Measurements from ENCODE around the gene DYNLT1. TPM values are rescaled to one million over a fixed set of nuclear protein-coding genes. Genes with fewer than 3 reads are reported as not detected.
"Not testable (repeated sequence)": the region's sequence is repeated elsewhere in the genome, so short reads cannot be mapped to it uniquely, and the experiment has no call there.

Gene DYNLT1
- total RNA-seq, 2 donors from 2014 or later: 117 to 157 TPM

GRCh38 chr6:158628542-158628941 is 16.0 kb downstream of the DYNLT1 start:
- DNase-seq (ENCODE audit: low spot score) (no peak), ATAC-seq (no peak)
- H3K36me3 Mint-ChIP-seq: peaks cover 32% of the 10 kb centered on the region
- no peaks in the 10 kb centered on the region for H3K9me3 Mint-ChIP-seq
- H3K27me3 Mint-ChIP-seq: no peaks in the 10 kb centered on the region
- H3K4me1 Mint-ChIP-seq (ENCODE audit: low read depth in 2 of 2): peaks cover 48 to 53% of the 10 kb centered on the region in 2 donors
- peak overlapping the region in 1 of 2 donors; percentile 62 for H3K27ac Mint-ChIP-seq
- no peak overlapping the region for H3K4me3 Mint-ChIP-seq

DNA sequence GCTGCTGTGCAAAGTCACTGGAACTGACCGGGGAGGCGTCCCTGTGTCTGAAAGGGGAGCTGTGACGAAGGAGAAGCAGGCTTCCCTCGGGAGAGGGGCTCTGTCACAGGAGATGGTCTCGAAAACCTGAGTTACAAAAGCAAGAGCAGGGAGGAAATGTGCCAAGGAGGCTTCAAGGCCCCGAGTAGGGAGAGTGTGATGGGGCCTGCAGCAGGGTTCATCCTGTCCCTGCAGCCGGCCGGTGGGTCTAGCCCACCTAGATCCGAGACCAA is 16.7 kb downstream of the DYNLT1 start:
- Mint-ChIP-seq H3K36me3 (peaks cover 32% of the 10 kb centered on the region), H3K4me3 (no peak overlapping the region), H3K27ac (peak overlapping the region; percentile 62 to 84), H3K4me1 (ENCODE audit: low read depth in 2 of 2) (peaks cover 50 to 52% of the 10 kb centered on the region in 2 donors), H3K27me3 (no peaks in the 10 kb centered on the region), H3K9me3 (no peaks in the 10 kb centered on the region)
- DNase-seq (ENCODE audit: low spot score): no peak
- ATAC-seq: no peak

DNA sequence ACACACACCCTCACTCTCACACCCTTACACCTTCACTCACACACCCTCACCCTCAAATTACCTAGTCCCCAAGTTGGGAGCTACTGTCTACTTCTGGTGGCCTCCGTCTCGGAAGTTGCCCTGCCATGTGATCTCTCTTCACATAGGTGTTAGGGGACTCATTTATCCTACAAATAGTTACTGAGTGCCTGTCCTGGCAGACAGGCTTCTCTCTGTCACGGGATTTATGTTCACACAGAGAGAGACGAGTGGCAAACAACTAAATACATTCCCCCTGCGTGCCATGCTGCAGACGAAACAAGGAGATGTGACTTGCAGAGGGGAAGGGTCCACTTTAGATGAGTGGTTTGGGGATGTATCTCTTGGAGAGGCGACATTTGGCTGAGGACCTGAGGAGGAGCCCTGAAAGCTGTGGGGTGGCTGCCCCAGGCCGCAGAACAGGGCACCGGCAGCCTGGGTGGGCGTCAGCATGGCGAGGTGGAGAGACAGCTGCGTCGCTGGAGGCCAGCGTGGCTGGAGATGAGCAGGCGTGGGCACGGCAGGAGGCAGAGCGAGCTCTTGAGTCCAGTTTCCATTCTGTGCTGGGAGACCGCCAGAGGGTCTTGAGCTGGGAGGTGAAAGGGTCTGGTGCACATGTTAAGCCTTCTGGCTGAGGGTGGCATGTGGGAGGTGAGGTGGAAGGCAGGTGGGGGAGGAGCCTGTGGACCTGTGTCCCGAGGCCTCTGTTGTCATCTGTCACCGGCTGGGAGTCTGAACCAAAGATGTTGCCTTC is 17.2 kb downstream of the DYNLT1 start:
- peaks cover 54 to 55% of the 10 kb centered on the region in 2 donors for H3K4me1 Mint-ChIP-seq (ENCODE audit: low read depth in 2 of 2)
- DNase-seq (ENCODE audit: low spot score): no peak
- H3K27me3 Mint-ChIP-seq: no peaks in the 10 kb centered on the region
- H3K4me3 Mint-ChIP-seq: no peak overlapping the region
- peaks cover 30% of the 10 kb centered on the region for H3K36me3 Mint-ChIP-seq
- ATAC-seq: no peak
- H3K9me3 Mint-ChIP-seq: no peaks in the 10 kb centered on the region
- H3K27ac Mint-ChIP-seq: peak overlapping the region; percentile 62 to 84

DNA sequence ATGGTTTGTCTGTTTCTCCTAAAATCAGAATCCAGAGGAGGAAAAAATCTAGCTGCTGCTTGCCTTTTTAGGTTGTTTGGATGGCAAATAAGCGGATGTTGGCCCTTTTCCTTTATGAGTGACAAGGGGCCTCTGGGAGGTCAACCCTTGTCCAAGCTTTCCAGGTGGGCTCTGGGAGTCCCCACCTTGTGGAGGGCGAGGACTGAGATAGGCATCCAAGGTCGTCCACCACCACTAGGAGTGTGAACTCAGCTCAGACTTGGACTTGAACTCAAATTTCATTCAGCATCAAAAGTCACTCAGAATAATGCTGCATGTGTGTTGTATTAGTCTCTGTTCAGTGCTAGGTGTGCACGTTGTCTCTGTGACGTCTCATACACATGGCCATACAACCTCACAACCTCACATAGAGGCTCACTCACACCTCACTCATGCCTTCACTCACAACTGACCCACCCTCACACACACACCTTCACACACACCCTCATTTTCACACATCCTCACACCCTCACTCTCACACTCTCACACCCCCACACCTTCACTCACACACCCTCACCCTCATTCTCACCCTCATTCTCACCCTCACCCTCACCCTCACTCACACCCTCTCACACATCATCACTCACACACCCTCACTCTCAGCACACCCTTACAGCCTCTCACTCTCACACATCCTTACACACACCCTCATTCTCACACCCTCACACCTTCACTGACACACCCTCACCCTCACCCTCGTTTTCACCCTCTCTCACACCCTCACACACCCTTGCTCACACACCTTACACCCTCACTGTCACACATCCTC is 18.0 kb downstream of the DYNLT1 start:
- ATAC-seq: peak; percentile 45 to 71

GRCh38 chr6:158625881-158626305 is 18.6 kb downstream of the DYNLT1 start:
- Mint-ChIP-seq H3K4me1 (ENCODE audit: low read depth in 2 of 2) (peaks cover 43 to 49% of the 10 kb centered on the region in 2 donors), H3K9me3 (no peaks in the 10 kb centered on the region), H3K4me3 (no peak overlapping the region), H3K27me3 (no peaks in the 10 kb centered on the region), H3K36me3 (peaks cover 18% of the 10 kb centered on the region), H3K27ac (peak overlapping the region; percentile 62 to 84)
- DNase-seq (ENCODE audit: low spot score) (no peak), ATAC-seq (no peak)

More for the DNA sequence above, 18.0 kb downstream of the DYNLT1 start:
- Mint-ChIP-seq H3K36me3 (peaks cover 23% of the 10 kb centered on the region), H3K27me3 (no peaks in the 10 kb centered on the region), H3K4me3 (no peak overlapping the region), H3K4me1 (ENCODE audit: low read depth in 2 of 2) (peaks cover 49 to 54% of the 10 kb centered on the region in 2 donors), H3K27ac (peak overlapping the region; percentile 62 to 84), H3K9me3 (no peaks in the 10 kb centered on the region)
- no peak for DNase-seq (ENCODE audit: low spot score)

- no peak overlapping the region for H3K4me3 Mint-ChIP-seq
- no peaks in the 10 kb centered on the region for H3K9me3 Mint-ChIP-seq
- DNase-seq (ENCODE audit: low spot score) (no peak), ATAC-seq (no peak)
- H3K36me3 Mint-ChIP-seq: peaks cover 18% of the 10 kb centered on the region
- peak overlapping the region; percentile 62 to 84 for H3K27ac Mint-ChIP-seq
- H3K27me3 Mint-ChIP-seq: no peaks in the 10 kb centered on the region
- peaks cover 44 to 52% of the 10 kb centered on the region in 2 donors for H3K4me1 Mint-ChIP-seq (ENCODE audit: low read depth in 2 of 2)
Observed at GRCh38 chr6:158624684-158625682, 19.6 kb downstream of the DYNLT1 start.

GRCh38 chr6:158622545-158623190 is 21.9 kb downstream of the DYNLT1 start:
- Mint-ChIP-seq H3K27ac (peak overlapping the region; percentile 62 to 88), H3K36me3 (peaks cover 32% of the 10 kb centered on the region), H3K4me3 (peak overlapping the region; percentile 47), H3K4me1 (ENCODE audit: low read depth in 2 of 2) (peaks cover 51 to 52% of the 10 kb centered on the region in 2 donors), H3K27me3 (no peaks in the 10 kb centered on the region), H3K9me3 (no peaks in the 10 kb centered on the region)
- ATAC-seq (peak in 1 of 2 donors; percentile 50), DNase-seq (ENCODE audit: low spot score) (no peak)

DNA sequence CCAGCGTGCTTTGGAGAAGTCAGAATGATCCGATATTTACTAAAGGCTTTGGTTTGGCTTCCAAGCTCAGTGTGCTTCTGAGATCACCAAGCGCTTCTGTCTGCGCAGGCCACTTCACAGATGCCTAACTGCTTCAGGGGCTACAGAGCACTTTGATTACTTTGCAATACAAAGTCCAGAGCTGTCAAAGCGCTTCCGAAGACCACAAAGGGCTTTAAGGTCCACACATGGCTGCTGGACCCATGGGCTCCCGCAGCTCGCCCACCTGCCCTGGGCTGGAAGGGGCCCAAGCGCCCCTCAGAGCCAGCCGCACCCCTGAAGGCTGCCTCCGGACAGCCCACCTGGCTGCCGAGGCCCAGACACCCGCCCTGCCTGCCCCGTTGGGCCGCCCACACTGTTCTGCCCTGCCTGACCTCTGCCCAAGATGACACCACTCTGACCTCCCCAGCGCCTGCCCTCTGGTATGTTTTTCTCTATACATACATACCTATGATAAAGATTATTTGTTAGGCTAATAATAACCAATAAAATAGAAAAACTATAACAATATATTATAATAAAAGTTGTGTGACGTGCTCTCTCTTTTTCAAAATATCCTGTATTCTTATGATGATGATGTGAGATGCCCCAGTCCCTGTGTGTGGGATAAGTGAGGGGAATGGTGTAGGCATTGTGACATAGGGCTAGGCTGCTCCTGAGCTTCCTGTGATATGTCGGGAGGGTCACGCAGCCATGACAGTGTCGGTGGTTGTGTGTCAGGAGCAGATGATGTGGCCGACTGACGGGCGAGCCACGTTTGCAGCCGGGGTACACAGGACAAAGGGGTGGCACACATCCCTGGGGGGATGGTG is 22.6 kb downstream of the DYNLT1 start:
- ATAC-seq: peak in 1 of 2 donors; percentile 31
- Mint-ChIP-seq H3K36me3 (peaks cover 34% of the 10 kb centered on the region), H3K27ac (peak overlapping the region; percentile 62 to 88), H3K27me3 (no peaks in the 10 kb centered on the region), H3K4me3 (peak overlapping the region; percentile 47), H3K4me1 (ENCODE audit: low read depth in 2 of 2) (peaks cover 52 to 53% of the 10 kb centered on the region in 2 donors), H3K9me3 (no peaks in the 10 kb centered on the region)
- no peak for DNase-seq (ENCODE audit: low spot score)

DNA sequence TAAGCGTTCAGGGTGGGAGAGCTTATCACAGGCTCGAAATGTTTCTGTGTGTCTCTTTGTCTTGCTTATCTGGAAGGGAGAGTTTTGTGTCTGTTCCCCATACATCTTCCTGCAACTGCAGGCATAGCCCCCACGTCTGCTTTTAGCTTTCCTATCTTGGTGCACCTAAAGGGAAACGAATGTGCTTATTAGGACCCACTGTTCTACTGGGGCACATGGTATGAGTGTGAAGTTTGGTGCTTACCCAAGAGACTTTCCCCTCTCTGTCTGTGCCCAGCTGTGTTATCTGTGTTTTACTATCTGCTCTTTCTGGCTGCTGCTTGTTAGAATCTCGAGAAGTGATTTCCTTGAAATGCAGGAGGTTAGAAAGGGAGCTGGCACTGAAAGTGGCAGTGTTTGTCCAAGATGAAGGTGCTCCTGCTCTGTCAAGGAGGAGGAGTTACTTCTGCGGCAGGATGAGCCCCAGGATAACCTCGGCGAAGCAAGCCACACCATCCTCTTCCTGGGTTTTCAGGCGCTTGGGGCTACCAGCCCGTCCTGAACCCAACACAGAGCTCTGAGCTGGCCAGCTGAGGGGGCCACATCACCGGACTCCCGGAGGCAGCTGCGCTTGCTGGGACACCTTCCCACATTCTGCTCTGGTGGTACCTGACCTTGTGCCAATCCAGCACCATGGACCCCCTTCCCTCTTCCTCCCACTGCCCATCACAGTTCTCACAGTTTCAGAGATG is 23.4 kb downstream of the DYNLT1 start:
- no peak overlapping the region for H3K4me3 Mint-ChIP-seq
- peaks cover 28% of the 10 kb centered on the region for H3K36me3 Mint-ChIP-seq
- peak overlapping the region; percentile 74 to 79 for H3K27ac Mint-ChIP-seq
- H3K4me1 Mint-ChIP-seq (ENCODE audit: low read depth in 2 of 2): peaks cover 45 to 48% of the 10 kb centered on the region in 2 donors
- no peaks in the 10 kb centered on the region for H3K9me3 Mint-ChIP-seq
- no peak for DNase-seq (ENCODE audit: low spot score)
- no peaks in the 10 kb centered on the region for H3K27me3 Mint-ChIP-seq
- ATAC-seq: no peak

DNA sequence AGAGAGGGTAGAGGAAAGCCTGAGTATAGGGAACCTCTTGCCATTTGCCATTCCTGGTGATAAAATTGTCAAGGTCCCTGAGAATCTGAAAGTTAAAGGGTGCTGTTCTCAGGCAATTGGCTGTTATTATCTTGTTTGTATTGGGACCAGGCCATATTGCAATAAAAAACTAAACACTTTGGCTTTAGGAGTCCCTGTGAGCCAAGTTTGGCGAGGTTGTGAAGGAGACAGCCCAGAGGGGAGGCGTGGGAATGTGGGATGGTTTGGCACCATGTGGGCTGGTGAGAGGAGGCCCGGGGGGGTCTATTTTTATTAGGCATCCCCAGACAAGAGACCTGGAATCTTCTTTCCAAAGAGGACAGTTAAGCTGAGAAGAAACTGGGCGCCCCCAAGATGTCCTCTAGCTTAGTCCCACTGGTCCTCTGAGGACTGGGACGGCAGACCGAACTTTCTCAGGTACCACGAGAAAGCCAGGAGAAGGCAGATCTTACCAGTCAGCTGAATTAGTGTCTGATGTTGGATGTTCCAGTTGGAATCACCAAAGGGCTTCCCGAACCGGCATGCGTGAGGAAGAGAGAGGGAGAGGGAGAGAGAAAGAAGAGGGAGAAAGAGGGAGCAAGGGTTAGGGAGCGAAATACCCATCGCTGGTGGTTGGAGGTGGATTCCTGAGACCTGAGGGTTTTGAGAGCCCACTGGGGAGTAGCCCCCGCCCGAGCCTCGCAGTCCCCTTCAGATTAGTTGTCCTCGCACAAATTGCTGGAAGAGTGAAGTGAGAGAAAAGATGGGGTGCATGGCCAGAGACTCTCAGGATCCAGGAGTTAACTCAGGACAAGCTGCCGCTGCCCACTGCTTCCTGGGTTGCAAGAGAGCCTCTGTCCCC is 24.4 kb downstream of the DYNLT1 start:
- Mint-ChIP-seq H3K27ac (peak overlapping the region; percentile 74 to 79), H3K27me3 (no peaks in the 10 kb centered on the region), H3K4me1 (ENCODE audit: low read depth in 2 of 2) (peaks cover 42 to 45% of the 10 kb centered on the region in 2 donors), H3K9me3 (no peaks in the 10 kb centered on the region), H3K4me3 (no peak overlapping the region), H3K36me3 (peaks cover 29% of the 10 kb centered on the region)
- no peak for DNase-seq (ENCODE audit: low spot score)
- ATAC-seq: no peak

- peaks cover 46 to 49% of the 10 kb centered on the region in 2 donors for H3K4me1 Mint-ChIP-seq (ENCODE audit: low read depth in 2 of 2)
- not testable (repeated sequence) for ATAC-seq; H3K9me3 Mint-ChIP-seq; H3K4me3 Mint-ChIP-seq; DNase-seq (ENCODE audit: low spot score); H3K27me3 Mint-ChIP-seq
- peaks cover 36% of the 10 kb centered on the region for H3K36me3 Mint-ChIP-seq
- H3K27ac Mint-ChIP-seq: peak overlapping the region; percentile 55 to 57
Observed at GRCh38 chr6:158618289-158618688, 26.3 kb downstream of the DYNLT1 start.
